ENCODE measurements around the gene RAI1.

The RAI1 gene

GRCh38 chr17:17831208-17832031 lies 150.2 kb downstream of the RAI1 start:
- H3K4me1 ChIP-seq (ENCODE audit: insufficient read depth, low read length): peaks cover 13% of the 10 kb centered on the region
- H3K36me3 ChIP-seq (ENCODE audit: insufficient read depth, low read length): no peaks in the 10 kb centered on the region
- H3K9me3 ChIP-seq (ENCODE audit: low read length): no peaks in the 10 kb centered on the region
- H2AFZ ChIP-seq (ENCODE audit: low read depth, low read length): no peak overlapping the region
- no peak overlapping the region for H3K4me3 ChIP-seq (ENCODE audit: low read length)
- no peaks in the 10 kb centered on the region for H3K27me3 ChIP-seq (ENCODE audit: insufficient read depth, low read length)

GRCh38 chr17:17832032-17832363 lies 150.7 kb downstream of the RAI1 start:
- H3K9me3 ChIP-seq (ENCODE audit: low read length): no peaks in the 10 kb centered on the region
- H3K27me3 ChIP-seq (ENCODE audit: insufficient read depth, low read length): no peaks in the 10 kb centered on the region
- no peak overlapping the region for H3K4me3 ChIP-seq (ENCODE audit: low read length)
- no peak overlapping the region for H2AFZ ChIP-seq (ENCODE audit: low read depth, low read length)
- no peaks in the 10 kb centered on the region for H3K36me3 ChIP-seq (ENCODE audit: insufficient read depth, low read length)
- H3K4me1 ChIP-seq (ENCODE audit: insufficient read depth, low read length): peaks cover 14% of the 10 kb centered on the region

GRCh38 chr17:17833658-17834357 lies 152.6 kb downstream of the RAI1 start:
- Histone ChIP-seq H3K4me3 (ENCODE audit: low read length) (no peak overlapping the region), H3K9me3 (ENCODE audit: low read length) (no peaks in the 10 kb centered on the region), H3K36me3 (ENCODE audit: insufficient read depth, low read length) (no peaks in the 10 kb centered on the region), H3K4me1 (ENCODE audit: insufficient read depth, low read length) (peaks cover 24% of the 10 kb centered on the region), H2AFZ (ENCODE audit: low read depth, low read length) (no peak overlapping the region), H3K27me3 (ENCODE audit: insufficient read depth, low read length) (no peaks in the 10 kb centered on the region)

- no peaks in the 10 kb centered on the region for H3K27me3 ChIP-seq (ENCODE audit: insufficient read depth, low read length)
- H3K36me3 ChIP-seq (ENCODE audit: insufficient read depth, low read length): no peaks in the 10 kb centered on the region
- H3K9me3 ChIP-seq (ENCODE audit: low read length): no peaks in the 10 kb centered on the region
- peaks cover 24% of the 10 kb centered on the region for H3K4me1 ChIP-seq (ENCODE audit: insufficient read depth, low read length)
- H2AFZ ChIP-seq (ENCODE audit: low read depth, low read length): no peak overlapping the region
- H3K4me3 ChIP-seq (ENCODE audit: low read length): no peak overlapping the region
These were observed 153.7 kb downstream of the RAI1 start for GRCh38 chr17:17834974-17835373.

- Histone ChIP-seq H3K4me1 (ENCODE audit: insufficient read depth, low read length) (peaks cover 22% of the 10 kb centered on the region), H3K9me3 (ENCODE audit: low read length) (no peaks in the 10 kb centered on the region), H3K27me3 (ENCODE audit: insufficient read depth, low read length) (no peaks in the 10 kb centered on the region), H3K36me3 (ENCODE audit: insufficient read depth, low read length) (no peaks in the 10 kb centered on the region), H2AFZ (ENCODE audit: low read depth, low read length) (peak overlapping the region; percentile 48), H3K4me3 (ENCODE audit: low read length) (peak overlapping the region; percentile 71)
These were observed 154.4 kb downstream of the RAI1 start for GRCh38 chr17:17835415-17836249.

GRCh38 chr17:17836250-17836817 lies 155.1 kb downstream of the RAI1 start:
- Histone ChIP-seq H3K27me3 (ENCODE audit: insufficient read depth, low read length) (no peaks in the 10 kb centered on the region), H3K4me1 (ENCODE audit: insufficient read depth, low read length) (peaks cover 23% of the 10 kb centered on the region), H3K4me3 (ENCODE audit: low read length) (peak overlapping the region; percentile 71), H2AFZ (ENCODE audit: low read depth, low read length) (peak overlapping the region; percentile 48), H3K9me3 (ENCODE audit: low read length) (no peaks in the 10 kb centered on the region), H3K36me3 (ENCODE audit: insufficient read depth, low read length) (no peaks in the 10 kb centered on the region)

- Histone ChIP-seq H3K9me3 (ENCODE audit: low read length) (no peaks in the 10 kb centered on the region), H3K27me3 (ENCODE audit: insufficient read depth, low read length) (no peaks in the 10 kb centered on the region), H3K4me1 (ENCODE audit: insufficient read depth, low read length) (peaks cover 23% of the 10 kb centered on the region), H2AFZ (ENCODE audit: low read depth, low read length) (peak within 1 kb of the TSS; percentile 48), H3K36me3 (ENCODE audit: insufficient read depth, low read length) (no peaks in the 10 kb centered on the region), H3K4me3 (ENCODE audit: low read length) (peak within 1 kb of the TSS; percentile 71)
These were observed 155.6 kb downstream of the RAI1 start, which contains the start of gene SREBF1 for GRCh38 chr17:17836818-17837379. Gene SREBF1 (minus strand): TSS chr17:17836986. CDS start chr17:17836817, 169 bp downstream.

GRCh38 chr17:17837380-17837821 lies 156.1 kb downstream of the RAI1 start:
- peaks cover 23% of the 10 kb centered on the region for H3K4me1 ChIP-seq (ENCODE audit: insufficient read depth, low read length)
- H3K36me3 ChIP-seq (ENCODE audit: insufficient read depth, low read length): no peaks in the 10 kb centered on the region
- peak overlapping the region; percentile 71 for H3K4me3 ChIP-seq (ENCODE audit: low read length)
- H2AFZ ChIP-seq (ENCODE audit: low read depth, low read length): no peak overlapping the region
- H3K9me3 ChIP-seq (ENCODE audit: low read length): no peaks in the 10 kb centered on the region
- H3K27me3 ChIP-seq (ENCODE audit: insufficient read depth, low read length): no peaks in the 10 kb centered on the region

- H3K4me1 ChIP-seq (ENCODE audit: insufficient read depth, low read length): peaks cover 23% of the 10 kb centered on the region
- no peaks in the 10 kb centered on the region for H3K36me3 ChIP-seq (ENCODE audit: insufficient read depth, low read length)
- H2AFZ ChIP-seq (ENCODE audit: low read depth, low read length): no peak overlapping the region
- no peak overlapping the region for H3K4me3 ChIP-seq (ENCODE audit: low read length)
- H3K27me3 ChIP-seq (ENCODE audit: insufficient read depth, low read length): no peaks in the 10 kb centered on the region
- no peaks in the 10 kb centered on the region for H3K9me3 ChIP-seq (ENCODE audit: low read length)
These were observed 157.0 kb downstream of the RAI1 start for GRCh38 chr17:17837966-17838962.

GRCh38 chr17:17839791-17840707 lies 158.8 kb downstream of the RAI1 start:
- Histone ChIP-seq H3K4me3 (ENCODE audit: low read length) (no peak overlapping the region), H3K4me1 (ENCODE audit: insufficient read depth, low read length) (peaks cover 23% of the 10 kb centered on the region), H2AFZ (ENCODE audit: low read depth, low read length) (no peak overlapping the region), H3K9me3 (ENCODE audit: low read length) (no peaks in the 10 kb centered on the region), H3K27me3 (ENCODE audit: insufficient read depth, low read length) (no peaks in the 10 kb centered on the region), H3K36me3 (ENCODE audit: insufficient read depth, low read length) (no peaks in the 10 kb centered on the region)

All from neuron (in vitro differentiated cells).